K562 (cell line): ENCODE results near the gene C4orf17. TPM values are rescaled to one million over a fixed set of nuclear protein-coding genes. Genes with fewer than 3 reads are reported as not detected.

Source experiments
- ATAC-seq: fragments of 200-7000 bp; cut with Tn5 transposase; 3 replicates; pipeline ENCODE4 v1.9.1; 2020; ENCODE audit warnings: moderate library complexity
- BruUV-seq: library from RNA; stranded (reverse); fragments of 400-500 nt; replicated peaks from 2 replicates; lab custom pipeline; 2021; lab: Mats Ljungman, UMichigan
- CTCF ChIA-PET: fragments of 300-600 bp; formaldehyde crosslinking; extraction: SDS; loops from one replicate; lab custom pipeline; 2021; ENCODE audit warnings: low intra/inter-chr PET ratio; lab: Yijun Ruan, JAX
- POLR2A ChIA-PET: fragments of 300-600, 350-650 bp; sonication (Branson Sonifier 250); formaldehyde crosslinking; extraction: SDS; loops from one replicate; lab custom pipeline; 2021; ENCODE audit warnings: antibody characterized with exemption, inconsistent platforms; lab: Yijun Ruan, JAX
- DNase-seq, 4 experiments: peaks; one replicate each; pipeline versions ENCODE4 v3.0.0 to v3.0.0-alpha.2; 2011 to 2018; ENCODE audit warnings: low spot score in 3 of 4, mixed read lengths in 3 of 4; ENCODE audit errors: extremely low read depth in 1 of 4
- FAIRE-seq: peaks from 2 replicates; lab custom pipeline; 2011; peaks lifted over from hg19 to GRCh38; lab: Jason Lieb, UNC
- H2AFZ ChIP-seq: 2 replicates; pipeline ENCODE4 v1.6.0; 2011; ENCODE audit warnings: low read depth, low read length, control low read depth, inconsistent platforms
- H3K27ac ChIP-seq: fragments of 200-600 bp; 3 replicates; pipeline ENCODE4 v1.8.0; 2011; ENCODE audit warnings: low read depth, mild to moderate bottlenecking, control low read depth, inconsistent platforms, low read length, moderate library complexity, mixed read lengths; ENCODE audit errors: extremely low read depth
- H3K27me3 ChIP-seq, 2 experiments: fragments of 300-600 bp in 1 of 2; 2 replicates in 1 of 2; 3 replicates in 1 of 2; pipeline versions ENCODE4 v1.6.0 to v1.8.0; 2011; ENCODE audit warnings: inconsistent platforms in 2 of 2, low read length in 2 of 2, mild to moderate bottlenecking in 1 of 2, mixed read lengths in 1 of 2, moderate library complexity in 1 of 2; ENCODE audit not compliant: control insufficient read depth in 2 of 2, insufficient read depth in 2 of 2
- H3K36me3 ChIP-seq: fragments of 300-600 bp; 3 replicates; pipeline ENCODE4 v1.8.0; 2011; ENCODE audit warnings: mild to moderate bottlenecking, low read length, inconsistent platforms; ENCODE audit not compliant: control insufficient read depth, insufficient read depth
- H3K4me1 ChIP-seq, 2 experiments: fragments of 200-600 bp in 1 of 2; replicated peaks in 1 of 2; 2 replicates in 1 of 2; 3 replicates in 1 of 2; pipeline versions ENCODE4 v1.5.1 to v1.8.0; 2011; ENCODE audit warnings: inconsistent platforms in 2 of 2, low read length in 2 of 2, mild to moderate bottlenecking in 1 of 2, mixed read lengths in 1 of 2, moderate library complexity in 1 of 2; ENCODE audit not compliant: control insufficient read depth in 2 of 2, insufficient read depth in 2 of 2
- H3K4me2 ChIP-seq: 2 replicates; pipeline ENCODE4 v1.6.1; 2011; ENCODE audit warnings: low read length, control low read depth, inconsistent platforms, mixed read lengths; ENCODE audit not compliant: insufficient read depth
- H3K4me3 ChIP-seq: fragments of 200-600 bp; sonication (generic), shearing (Covaris generic); 2 replicates; pipeline ENCODE4 v1.5.1; 2016; ENCODE audit warnings: control low read depth, inconsistent platforms
- H3K79me2 ChIP-seq: fragments of 200-600 bp; 3 replicates; pipeline ENCODE4 v1.8.0; 2011; ENCODE audit warnings: low read length, inconsistent platforms; ENCODE audit not compliant: control insufficient read depth, insufficient read depth
- H3K9ac ChIP-seq, 2 experiments: 2 replicates each; pipeline versions ENCODE4 v1.6.0 to v1.6.1; 2011; ENCODE audit warnings: low read depth in 2 of 2, low read length in 2 of 2, control low read depth in 1 of 2, inconsistent platforms in 1 of 2, mild to moderate bottlenecking in 1 of 2, mixed read lengths in 1 of 2; ENCODE audit not compliant: insufficient read depth in 1 of 2
- H3K9me1 ChIP-seq: one replicate; pipeline ENCODE4 v1.6.0; 2011; ENCODE audit warnings: inconsistent platforms, mild to moderate bottlenecking, low read length, moderate library complexity; ENCODE audit not compliant: control insufficient read depth, insufficient read depth
- H3K9me3 ChIP-seq: replicated peaks from 2 replicates; pipeline ENCODE4 v1.5.1; 2011; ENCODE audit warnings: low read depth, low read length, inconsistent platforms; ENCODE audit not compliant: control insufficient read depth, insufficient read depth
- H4K20me1 ChIP-seq: replicated peaks from 2 replicates; pipeline ENCODE4 v1.6.1; 2011; ENCODE audit warnings: low read length, inconsistent platforms, mixed read lengths; ENCODE audit not compliant: control insufficient read depth, insufficient read depth
- FOXP1 ChIP-seq: sonication (generic); formaldehyde crosslinking; IDR thresholded peaks from 2 replicates; pipeline ENCODE4 v1.8.0; 2022; ENCODE audit warnings: mild to moderate bottlenecking, missing genetic modification reagents
- ILK ChIP-seq: fragments of 450-650 bp; IDR thresholded peaks from 2 replicates; pipeline ENCODE4 v1.6.1; 2016; ENCODE audit warnings: missing genetic modification characterization, low read depth, mild to moderate bottlenecking, missing compliant biosample characterization, moderate library complexity, borderline replicate concordance
- MCM3 ChIP-seq: fragments of 450-650 bp; IDR thresholded peaks from 2 replicates; pipeline ENCODE4 v1.6.1; 2016
- MYNN ChIP-seq, 2 experiments: sonication (generic); formaldehyde crosslinking in 1 of 2; IDR thresholded peaks; 2 replicates each; pipeline versions ENCODE4 v1.5.0 to v1.6.1; 2016 to 2020; ENCODE audit warnings: antibody characterized with exemption in 1 of 2, missing genetic modification reagents in 1 of 2
- PRDM10 ChIP-seq: fragments of 450-650 bp; IDR thresholded peaks from 2 replicates; pipeline ENCODE4 v1.6.1; 2018; ENCODE audit not compliant: partially characterized antibody
- WGBS: fragments of 100-300 bp; shearing (Covaris generic); methylation state at CpG from one replicate; pipeline ENCODE4 v1.1.6; 2016; ENCODE audit warnings: low coverage, mixed read lengths; ENCODE audit not compliant: insufficient coverage; ENCODE audit errors: missing lambda C conversion rate; 5-methylcytosine and 5-hydroxymethylcytosine counted together
- in situ Hi-C: fragments of 300-500 bp; cut with MboI; formaldehyde crosslinking; loops from 4 replicates; pipeline ENCODE4 v1.15.0; 2018; ENCODE audit warnings: inconsistent platforms, mixed read lengths
- intact Hi-C: fragments of 100-400 bp; cut with micrococcal nuclease; formaldehyde crosslinking; loops from 2 replicates; pipeline ENCODE4 v1.14.2; 2022
- polyA plus RNA-seq, 8 experiments: library from polyadenylated mRNA; depleted of rRNA in 4 of 8; stranded (reverse) in 5 of 8; unstranded in 3 of 8; fragments of >200 nt; fragmentation: Nextera tagmentation in 2 of 8; fragmentation: Illumina TruSeq in 1 of 8; extraction: Ambion mirVana in 2 of 8; extraction: Trizol in 1 of 8; gene quantifications; 2 replicates each; pipeline versions ENCODE4 v1.2.1 to v1.2.3, GENCODE V29; 2011 to 2014; ENCODE audit warnings: inconsistent platforms in 1 of 8, missing spikeins in 1 of 8
- total RNA-seq, 7 experiments: library from RNA; depleted of rRNA in 6 of 7; stranded (reverse); fragments of >200 nt in 6 of 7; fragmentation: Illumina TruSeq in 2 of 7; extraction: Trizol in 2 of 7; gene quantifications; 2 replicates each; pipeline versions ENCODE4 v1.2.1 to v1.2.3, GENCODE V29; 2011 to 2021; ENCODE audit warnings: low replicate concordance in 1 of 7
- TF ChIP-seq, protein P1 (sequence below): sonication (generic); formaldehyde crosslinking; IDR thresholded peaks from 2 replicates; pipeline ENCODE4 v1.8.1; 2022; ENCODE audit warnings: missing genetic modification reagents

The C4orf17 gene
- total and polyA plus RNA-seq, 9 of the 15 experiments (the other 6 are each of a cell fraction or from before 2014, with no cell fraction given): not detected

- POLR2A ChIA-PET: no interaction called here
Observed at GRCh38 chr4:99483636-99484035, 27.2 kb upstream of the C4orf17 start.

More at GRCh38 chr4:99483636-99484035, 27.2 kb upstream of the C4orf17 start:
- no peaks in the 10 kb centered on the region for H4K20me1 ChIP-seq
- BruUV-seq: no TSS peak
- H3K27me3 ChIP-seq: no peaks in the 10 kb centered on the region
- H3K9ac ChIP-seq: no peak overlapping the region
- DNase-seq (no peak), ATAC-seq (no peak), FAIRE-seq (no peak)
- no peak overlapping the region for H3K4me3 ChIP-seq
- no peaks in the 10 kb centered on the region for H3K4me1 ChIP-seq
- no peak overlapping the region for H2AFZ ChIP-seq
- no peak for TF ChIP-seq MYNN (IDR thresholded peaks at IDR 0.05)
- no peak for TF ChIP-seq MYNN (CRISPR knock-in tag; IDR thresholded peaks at IDR 0.05)
- no peak for TF ChIP-seq PRDM10
- TF ChIP-seq FOXP1 (CRISPR knock-in tag): no peak
- no peak for TF ChIP-seq MCM3
- no peak for TF ChIP-seq ILK
- TF ChIP-seq, protein P1, sequence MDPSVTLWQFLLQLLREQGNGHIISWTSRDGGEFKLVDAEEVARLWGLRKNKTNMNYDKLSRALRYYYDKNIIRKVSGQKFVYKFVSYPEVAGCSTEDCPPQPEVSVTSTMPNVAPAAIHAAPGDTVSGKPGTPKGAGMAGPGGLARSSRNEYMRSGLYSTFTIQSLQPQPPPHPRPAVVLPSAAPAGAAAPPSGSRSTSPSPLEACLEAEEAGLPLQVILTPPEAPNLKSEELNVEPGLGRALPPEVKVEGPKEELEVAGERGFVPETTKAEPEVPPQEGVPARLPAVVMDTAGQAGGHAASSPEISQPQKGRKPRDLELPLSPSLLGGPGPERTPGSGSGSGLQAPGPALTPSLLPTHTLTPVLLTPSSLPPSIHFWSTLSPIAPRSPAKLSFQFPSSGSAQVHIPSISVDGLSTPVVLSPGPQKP (CRISPR knock-in tag): no peak
- CTCF ChIA-PET: no interaction called here
- intact Hi-C loops (no loop called here), in situ Hi-C loops (no loop called here)
- no peaks in the 10 kb centered on the region for H3K79me2 ChIP-seq
- no peaks in the 10 kb centered on the region for H3K9me1 ChIP-seq
- H3K36me3 ChIP-seq: no peaks in the 10 kb centered on the region
- H3K27ac ChIP-seq: no peak overlapping the region
- WGBS: 0% methylated on average over 1 of the region's 1 CpG
- H3K4me2 ChIP-seq: no peak overlapping the region
- H3K9me3 ChIP-seq: no peaks in the 10 kb centered on the region
